Testis (tissue), 2 donors: ENCODE results near the gene PTPDC1.

Experiments used
- CTCF ChIP-seq, 3 experiments: fragments of 450-650 bp in 2 of 3; fragments of 200-600 bp in 1 of 3; sonication (generic) in 1 of 3; IDR thresholded peaks; one replicate each; pipeline ENCODE4 v1.5.1; 2016 to 2019; ENCODE audit warnings: antibody characterized with exemption in 3 of 3, mild to moderate bottlenecking in 2 of 3, moderate library complexity in 1 of 3
- POLR2A ChIP-seq: fragments of 450-650 bp; IDR thresholded peaks from one replicate; pipeline ENCODE4 v1.6.1; 2017; ENCODE audit warnings: antibody characterized with exemption, mild to moderate bottlenecking, moderate library complexity

- TF ChIP-seq CTCF (IDR thresholded peaks at IDR 0.05): no peak
- TF ChIP-seq POLR2A: no peak
Observed at GRCh38 chr9:94112716-94113465, 28.6 kb downstream of the PTPDC1 start.
